MM.1S (cell line): ENCODE results near the gene ULK4.

Experiments
- CTCF ChIP-seq: fragments of 300-600 bp; sonication (generic); IDR thresholded peaks from 2 replicates; pipeline ENCODE4 v1.5.1; 2016; ENCODE audit warnings: antibody characterized with exemption, low read length, mixed read lengths
- EZH2 ChIP-seq: fragments of 300-600 bp; sonication (generic); optimal IDR thresholded peaks from 2 replicates; pipeline ENCODE3; 2017; ENCODE audit warnings: low read depth, mild to moderate bottlenecking, antibody characterized with exemption, low read length, mixed read lengths

- no peak for TF ChIP-seq EZH2
- no peak for TF ChIP-seq CTCF
Observed at GRCh38 chr3:41592753-41593510, 369.0 kb downstream of the ULK4 start.
